Activated naive CD8-positive, alpha-beta T cell treated with anti-CD3 and anti-CD28 coated beads, Interleukin-2, amount 10 ng/mL, durations not matched to agents 7 days and 5 days (primary cell): Measurements from ENCODE around the gene POLN. TPM values are rescaled to one million over a fixed set of nuclear protein-coding genes. Genes with fewer than 3 reads are reported as not detected.
A peak's percentile ranks its signal among the peaks of the same experiment; 100 is the strongest.

Source experiments
- ATAC-seq: fragments of 150-1000 bp; cut with Tn5 transposase; one replicate; pipeline ENCODE4 v1.10.0; 2021; ENCODE audit warnings: low read depth, moderate library complexity
- POLR2A ChIA-PET: fragments of 350-600 bp; sonication (Branson Sonifier 250); formaldehyde crosslinking; loops from one replicate; lab custom pipeline; 2021; ENCODE audit warnings: antibody characterized with exemption; lab: Charles Lee
- DNase-seq: peaks from one replicate; pipeline ENCODE4 v3.0.0; 2021
- H3K27ac Mint-ChIP-seq: one replicate; pipeline ENCODE4 v1.8.0; 2022; ENCODE audit warnings: mild to moderate bottlenecking, mixed read lengths
- H3K27me3 Mint-ChIP-seq: one replicate; pipeline ENCODE4 v1.8.0; 2022; ENCODE audit warnings: mild to moderate bottlenecking, moderate library complexity, mixed read lengths
- H3K36me3 Mint-ChIP-seq: one replicate; pipeline ENCODE4 v1.8.0; 2021; ENCODE audit warnings: mild to moderate bottlenecking, mixed read lengths
- H3K4me1 Mint-ChIP-seq: one replicate; pipeline ENCODE4 v1.8.0; 2021; ENCODE audit warnings: mixed read lengths
- H3K4me3 Mint-ChIP-seq: one replicate; pipeline ENCODE4 v1.8.0; 2022; ENCODE audit warnings: mild to moderate bottlenecking, moderate library complexity, mixed read lengths
- H3K9me3 Mint-ChIP-seq: one replicate; pipeline ENCODE4 v1.8.0; 2021; ENCODE audit warnings: mixed read lengths
- total RNA-seq, 2 experiments: library from RNA; stranded (reverse); gene quantifications; one replicate each; pipeline ENCODE4 v1.2.3, GENCODE V29; 2021

Gene POLN
- total RNA-seq, 2 experiments from 2014 or later: 2.4 to 3.2 TPM

DNA sequence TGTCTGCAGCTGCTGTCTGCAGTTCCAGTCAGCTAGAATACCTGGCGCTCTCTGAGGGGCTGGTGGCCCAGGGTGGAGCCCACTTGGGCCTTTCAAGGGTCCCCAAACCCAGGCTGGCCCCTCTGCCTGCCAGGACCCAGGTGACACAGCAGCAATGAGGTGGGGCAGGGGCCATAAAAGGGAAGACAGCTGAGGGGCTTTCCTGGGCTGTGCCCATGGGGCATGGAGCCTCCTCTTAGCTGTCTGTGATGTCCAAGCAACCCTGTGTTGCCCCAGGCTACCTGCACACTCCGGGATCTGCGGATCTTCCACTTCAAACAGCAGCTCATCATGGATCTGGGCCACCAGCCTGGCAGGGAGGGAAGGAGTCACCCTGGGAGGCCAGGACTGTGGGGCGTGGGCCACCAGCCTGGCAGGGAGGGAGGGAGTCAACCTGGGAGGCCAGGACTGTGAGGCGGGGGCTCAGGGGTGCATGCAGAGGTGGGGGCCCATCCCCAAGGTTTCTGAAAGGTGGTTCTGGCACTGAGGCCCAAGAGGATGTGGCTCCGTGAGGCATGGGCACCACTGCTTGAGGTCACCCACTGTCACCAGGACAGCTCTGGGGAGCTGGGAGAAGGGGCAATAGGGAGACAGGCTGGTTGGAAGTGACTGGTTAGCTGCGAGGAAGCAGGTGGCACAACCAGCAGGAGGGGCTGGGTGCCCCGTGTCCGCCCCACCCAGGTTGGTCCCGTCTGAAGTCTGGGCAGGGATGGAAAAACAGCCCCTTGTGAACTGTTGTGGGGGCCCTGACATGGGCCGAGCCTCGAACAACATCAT, 166.5 kb downstream of the POLN start:
- H3K36me3 Mint-ChIP-seq: no peaks in the 10 kb centered on the region
- POLR2A ChIA-PET: no interaction called here
- ATAC-seq: no peak
- H3K27ac Mint-ChIP-seq: no peak overlapping the region
- H3K4me3 Mint-ChIP-seq: no peak overlapping the region
- no peaks in the 10 kb centered on the region for H3K4me1 Mint-ChIP-seq
- no peaks in the 10 kb centered on the region for H3K9me3 Mint-ChIP-seq
- DNase-seq: no peak
- H3K27me3 Mint-ChIP-seq: no peaks in the 10 kb centered on the region

DNA sequence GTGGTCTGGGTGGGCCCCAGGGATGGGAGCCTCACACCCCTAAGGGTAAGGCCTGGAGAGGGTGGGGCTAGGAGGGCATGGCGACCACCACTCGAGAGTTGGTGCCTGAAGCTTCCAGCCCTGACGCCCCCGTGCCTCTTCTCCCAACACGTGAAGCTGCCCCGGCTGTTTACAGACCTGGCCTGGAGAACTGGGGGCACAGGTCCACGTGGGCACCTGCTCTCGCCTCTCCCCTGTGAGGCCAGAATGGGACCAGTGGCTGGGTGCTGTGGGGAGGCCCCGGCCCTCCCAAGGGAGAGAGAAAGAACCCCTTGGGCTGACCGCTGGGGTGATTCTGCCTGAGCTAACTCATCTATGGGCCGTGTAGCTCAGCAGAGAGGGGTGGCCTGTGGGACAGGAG, 167.3 kb downstream of the POLN start:
- POLR2A ChIA-PET: no interaction called here
- Mint-ChIP-seq H3K36me3 (no peaks in the 10 kb centered on the region), H3K9me3 (no peaks in the 10 kb centered on the region), H3K27me3 (no peaks in the 10 kb centered on the region), H3K4me1 (no peaks in the 10 kb centered on the region), H3K4me3 (no peak overlapping the region), H3K27ac (no peak overlapping the region)
- DNase-seq: no peak
- no peak for ATAC-seq

DNA sequence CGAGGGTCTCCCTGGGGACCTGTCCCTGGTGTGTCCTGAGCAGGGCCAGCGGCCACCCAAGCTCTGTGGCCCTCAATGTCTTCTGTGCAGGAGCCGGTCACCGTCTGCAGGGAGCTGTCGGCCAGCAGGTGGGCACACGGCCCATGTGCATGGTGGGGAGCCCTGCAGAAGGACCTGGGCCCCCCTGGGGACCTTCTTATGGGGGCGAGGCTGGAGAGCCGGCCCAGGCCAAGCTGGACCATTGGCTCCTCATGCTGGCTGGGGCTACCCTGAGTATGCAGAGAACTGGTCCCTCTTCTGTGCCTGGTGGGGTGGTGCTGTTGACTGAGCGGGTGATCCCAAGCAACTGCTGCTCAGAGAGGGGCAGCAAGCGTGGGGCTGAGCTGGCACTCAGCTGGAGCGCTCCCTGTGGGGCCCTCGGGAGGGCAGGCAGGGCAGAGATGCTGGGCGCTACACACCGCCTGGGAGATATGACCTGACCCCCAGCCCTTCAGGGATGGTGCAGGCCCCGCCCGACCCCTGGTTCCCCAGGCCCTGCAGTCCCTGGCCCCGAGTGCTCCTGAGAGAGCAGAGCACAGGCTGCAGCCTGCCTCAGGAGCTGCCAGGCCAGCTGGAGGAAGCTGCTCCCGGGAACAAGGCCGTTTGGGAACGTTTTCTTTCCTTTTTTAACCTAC, 168.0 kb downstream of the POLN start:
- Mint-ChIP-seq H3K9me3 (no peaks in the 10 kb centered on the region), H3K4me1 (no peaks in the 10 kb centered on the region), H3K36me3 (no peaks in the 10 kb centered on the region), H3K27me3 (no peaks in the 10 kb centered on the region), H3K27ac (no peak overlapping the region), H3K4me3 (no peak overlapping the region)
- no peak for ATAC-seq
- no peak for DNase-seq
- POLR2A ChIA-PET: no interaction called here

DNA sequence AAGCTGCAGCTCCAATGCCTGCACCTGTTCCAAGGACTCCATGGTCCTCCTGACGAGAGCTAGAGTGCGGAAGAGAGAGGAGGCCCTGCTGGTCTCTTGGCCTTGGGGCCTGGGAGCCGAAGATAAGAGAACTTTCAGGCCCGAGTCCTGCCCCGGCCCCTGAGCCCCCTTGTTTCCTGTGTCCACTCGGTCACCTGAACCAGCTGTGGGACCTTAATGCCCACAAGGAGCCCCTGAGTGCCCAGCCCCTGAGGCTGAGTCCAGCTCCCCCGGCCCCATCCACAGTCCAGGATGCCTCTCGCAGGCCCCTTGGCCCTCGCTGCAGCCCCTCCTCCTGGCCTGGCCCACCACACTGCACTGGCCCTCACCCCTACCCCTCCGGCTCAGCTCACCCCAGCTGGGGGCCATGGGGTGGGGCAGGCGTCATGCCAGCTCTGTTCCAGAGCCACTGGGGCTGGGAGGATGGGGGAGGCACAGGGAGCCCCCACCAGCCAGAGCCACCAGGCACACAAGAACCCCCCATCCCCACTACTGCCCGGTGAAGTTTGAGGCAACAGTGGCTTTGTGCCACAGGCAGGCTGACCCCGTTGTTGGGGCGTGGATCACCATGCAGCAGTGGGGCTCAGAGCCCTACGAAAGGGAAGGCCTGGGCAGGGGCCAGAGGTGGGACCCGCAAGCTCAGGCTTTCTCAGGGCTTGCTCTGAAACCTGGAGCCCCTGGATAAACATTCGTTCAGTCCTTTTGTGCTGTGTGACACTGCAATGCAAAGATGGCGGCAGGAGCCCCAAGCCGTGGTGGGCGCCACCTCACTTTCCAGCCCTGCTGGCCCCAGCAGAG, 168.7 kb downstream of the POLN start:
- H3K27me3 Mint-ChIP-seq: no peaks in the 10 kb centered on the region
- ATAC-seq: no peak
- no peak overlapping the region for H3K27ac Mint-ChIP-seq
- no peaks in the 10 kb centered on the region for H3K9me3 Mint-ChIP-seq
- no peak overlapping the region for H3K4me3 Mint-ChIP-seq
- H3K4me1 Mint-ChIP-seq: no peaks in the 10 kb centered on the region
- H3K36me3 Mint-ChIP-seq: no peaks in the 10 kb centered on the region
- POLR2A ChIA-PET: no interaction called here
- DNase-seq: no peak

DNA sequence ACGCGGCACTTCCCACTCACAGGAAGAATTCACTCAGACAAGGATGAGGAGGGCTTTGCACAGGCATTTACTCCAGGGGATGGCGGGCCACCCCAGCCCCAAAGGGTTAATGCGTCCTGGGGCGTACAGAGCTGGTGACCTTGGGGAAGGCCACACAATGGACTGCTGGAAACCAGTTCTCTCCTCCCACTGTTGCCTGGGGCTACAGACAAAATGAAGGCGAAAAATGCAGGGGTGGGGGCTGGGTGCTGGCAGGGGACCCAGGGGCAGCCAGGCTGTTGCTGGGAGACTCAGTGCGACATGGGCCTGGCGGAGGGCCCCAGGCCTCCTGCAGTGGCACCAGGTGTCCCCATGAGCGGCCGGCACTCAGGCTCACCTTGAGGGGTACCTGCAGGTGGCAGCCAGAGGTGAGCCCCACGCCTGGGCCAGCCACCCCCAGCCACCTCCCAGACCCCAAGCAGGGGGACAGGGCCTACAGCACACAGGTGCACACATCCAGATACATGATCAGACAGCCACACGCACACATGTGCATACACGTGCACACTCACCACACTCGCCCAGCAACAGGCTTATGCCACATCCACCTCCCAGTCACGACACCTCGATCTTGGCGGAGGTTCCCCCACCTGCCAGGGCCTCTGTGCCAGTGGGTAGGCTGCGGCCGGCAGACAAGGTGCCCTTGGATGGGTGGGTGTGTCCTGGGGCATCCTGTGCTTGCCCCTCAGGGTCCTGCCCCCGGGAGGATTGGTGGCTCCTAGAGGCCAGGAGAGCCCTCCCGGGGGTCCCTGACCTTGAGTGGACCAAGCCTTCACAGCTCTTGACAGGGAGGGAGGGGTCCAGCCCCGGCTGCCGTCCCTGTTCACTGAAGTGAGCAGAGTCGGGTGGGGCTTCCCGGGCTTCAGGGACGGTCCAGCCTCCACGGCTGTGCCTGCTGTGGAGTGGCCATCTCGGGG, 169.7 kb downstream of the POLN start:
- Mint-ChIP-seq H3K27me3 (no peaks in the 10 kb centered on the region), H3K27ac (no peak overlapping the region), H3K9me3 (no peaks in the 10 kb centered on the region), H3K4me1 (no peaks in the 10 kb centered on the region), H3K4me3 (no peak overlapping the region), H3K36me3 (no peaks in the 10 kb centered on the region)
- peak; percentile 22 for DNase-seq
- no peak for ATAC-seq
- POLR2A ChIA-PET: no interaction called here

DNA sequence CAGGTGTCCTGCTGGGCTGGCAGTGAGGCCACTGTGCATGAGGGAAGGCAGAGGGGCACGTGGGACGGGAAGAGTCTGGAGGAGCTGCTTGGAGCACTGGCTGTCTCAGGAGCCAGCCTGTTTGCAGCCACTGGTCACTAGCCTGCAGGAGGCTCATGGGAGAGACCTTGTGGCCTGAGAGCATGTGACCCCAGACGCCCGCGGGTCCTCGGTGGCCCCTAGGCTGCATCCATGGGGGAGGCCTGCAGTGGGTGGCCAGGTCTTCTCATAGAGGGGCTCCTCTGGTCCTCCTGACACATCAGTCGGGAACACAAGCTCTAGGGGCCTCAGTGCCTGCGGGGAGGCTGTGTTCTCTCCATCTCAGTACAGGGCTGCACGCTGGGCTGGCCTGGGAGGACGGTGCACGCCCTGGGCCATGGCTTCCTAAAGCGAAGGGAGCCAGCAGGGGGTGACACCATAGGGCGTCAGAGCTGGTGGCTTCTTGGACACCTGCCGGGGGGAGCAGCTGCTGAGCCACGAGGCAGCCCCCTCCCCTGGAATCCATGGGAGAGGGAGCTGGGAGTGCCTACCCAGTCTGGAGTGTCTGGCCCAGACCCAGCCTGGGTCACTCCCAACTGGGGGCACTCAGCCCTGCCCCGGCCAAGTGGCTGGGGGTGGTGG, 170.5 kb downstream of the POLN start:
- DNase-seq (peak; percentile 27), ATAC-seq (no peak)
- no peak overlapping the region for H3K27ac Mint-ChIP-seq
- no peaks in the 10 kb centered on the region for H3K9me3 Mint-ChIP-seq
- H3K36me3 Mint-ChIP-seq: no peaks in the 10 kb centered on the region
- POLR2A ChIA-PET: no interaction called here
- H3K4me1 Mint-ChIP-seq: no peaks in the 10 kb centered on the region
- H3K4me3 Mint-ChIP-seq: no peak overlapping the region
- H3K27me3 Mint-ChIP-seq: no peaks in the 10 kb centered on the region

DNA sequence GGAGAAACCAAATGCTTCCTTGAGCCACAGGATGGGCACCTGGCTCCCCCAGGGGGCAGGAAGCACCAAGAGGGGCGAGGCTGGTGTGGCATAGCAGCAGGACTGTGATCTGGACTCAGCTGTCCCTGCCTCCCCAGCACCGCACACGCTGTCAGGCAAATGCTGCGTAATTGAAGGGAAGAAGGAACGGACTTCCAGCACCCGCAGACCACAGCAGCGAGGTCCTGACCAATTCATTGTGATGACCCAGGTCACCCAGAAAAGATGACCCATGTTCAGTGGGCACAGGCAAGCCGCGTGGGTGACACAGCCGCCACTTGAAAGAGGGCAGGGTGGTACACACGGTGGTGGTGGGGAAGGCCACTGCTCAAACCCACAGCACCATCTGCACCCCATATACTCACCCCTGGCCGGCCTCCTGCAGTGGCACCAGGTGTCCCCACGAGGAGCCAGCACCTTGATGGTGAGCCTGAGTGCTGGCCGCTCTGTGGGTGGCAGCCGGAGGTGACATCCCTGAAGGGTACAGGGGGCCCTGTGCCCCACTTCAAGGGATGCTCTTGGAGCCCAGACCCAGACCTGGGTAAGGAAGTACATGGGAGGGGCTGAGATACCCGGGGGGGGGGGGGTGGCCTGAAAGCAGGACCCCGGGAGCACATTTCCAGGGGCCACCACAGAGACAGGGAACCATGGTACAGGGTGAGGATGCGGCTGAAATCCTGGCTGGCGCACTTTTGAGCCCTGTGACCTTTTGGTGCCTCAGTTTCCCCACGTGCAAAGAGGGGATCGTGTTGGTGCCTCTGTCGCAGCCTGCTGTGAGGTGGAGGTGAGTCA, 171.3 kb downstream of the POLN start:
- Mint-ChIP-seq H3K9me3 (no peaks in the 10 kb centered on the region), H3K4me1 (no peaks in the 10 kb centered on the region), H3K36me3 (no peaks in the 10 kb centered on the region), H3K27ac (no peak overlapping the region), H3K27me3 (no peaks in the 10 kb centered on the region), H3K4me3 (no peak overlapping the region)
- POLR2A ChIA-PET: no interaction called here
- ATAC-seq: no peak
- peak; percentile 23 for DNase-seq

DNA sequence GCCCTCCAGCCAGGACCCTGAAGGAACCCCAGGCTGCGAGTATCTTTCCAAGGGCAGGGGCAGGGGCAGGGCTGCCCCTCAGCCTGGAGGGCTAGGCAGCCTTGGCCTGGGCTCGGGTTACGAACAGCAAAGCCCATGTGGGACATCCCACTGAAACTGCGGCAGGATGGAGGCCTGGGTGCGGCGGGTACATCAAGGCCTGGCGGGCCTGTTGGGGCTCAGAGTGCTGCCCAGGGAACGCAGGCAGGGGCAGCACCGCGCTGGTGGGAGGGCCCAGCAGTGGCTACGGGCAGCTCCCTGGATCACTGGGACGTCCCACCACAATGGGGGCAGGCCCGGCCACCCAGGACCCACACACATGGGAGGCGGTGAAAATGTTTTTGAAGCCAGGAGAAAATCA, 171.9 kb downstream of the POLN start:
- Mint-ChIP-seq H3K27ac (no peak overlapping the region), H3K4me1 (no peaks in the 10 kb centered on the region), H3K27me3 (no peaks in the 10 kb centered on the region), H3K4me3 (no peak overlapping the region), H3K9me3 (no peaks in the 10 kb centered on the region), H3K36me3 (no peaks in the 10 kb centered on the region)
- ATAC-seq: no peak
- DNase-seq: peak; percentile 12
- POLR2A ChIA-PET: no interaction called here

DNA sequence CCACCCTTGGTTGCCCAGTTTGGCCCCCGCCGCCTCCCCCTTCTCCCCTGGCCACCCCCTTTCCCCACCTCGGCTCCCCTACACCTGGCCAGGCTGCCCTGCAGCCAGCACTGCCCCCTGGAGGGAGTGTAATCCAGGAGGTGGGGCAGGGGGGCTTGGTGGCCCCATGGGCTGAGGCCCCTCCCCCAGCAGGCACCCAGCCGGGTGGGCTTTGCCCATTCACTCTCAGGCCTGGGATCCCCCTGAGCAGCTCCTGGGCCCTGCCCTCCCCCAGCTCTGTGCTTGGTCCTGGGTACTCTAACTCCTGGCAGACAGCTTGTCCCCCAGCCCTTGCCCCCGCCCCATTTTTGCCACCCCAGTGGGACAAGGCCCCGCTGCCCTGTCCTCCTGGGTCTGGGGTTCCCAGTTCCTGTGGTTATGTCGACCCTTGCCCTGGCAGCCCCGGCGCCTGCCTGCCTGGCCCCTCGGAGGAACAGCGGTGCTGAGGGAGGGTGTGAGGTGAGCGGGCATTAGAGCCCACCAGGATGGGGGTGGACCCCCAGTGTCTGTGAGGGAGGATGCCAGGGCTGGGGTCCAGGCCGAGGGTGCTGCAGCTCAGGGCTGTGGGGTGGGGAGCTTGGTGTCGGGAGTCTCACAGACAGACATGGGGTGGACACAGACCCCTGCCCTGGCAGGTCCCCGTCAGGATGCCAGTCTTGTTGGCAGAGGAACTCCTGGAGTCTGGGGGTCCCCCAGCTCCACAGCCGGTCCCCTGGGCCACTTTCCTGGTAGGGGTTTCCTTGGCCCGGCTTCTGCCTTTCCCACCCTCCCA, 172.6 kb downstream of the POLN start:
- ATAC-seq (no peak), DNase-seq (peak; percentile 15)
- H3K36me3 Mint-ChIP-seq: no peaks in the 10 kb centered on the region
- POLR2A ChIA-PET: no interaction called here
- H3K27ac Mint-ChIP-seq: no peak overlapping the region
- no peaks in the 10 kb centered on the region for H3K27me3 Mint-ChIP-seq
- H3K4me3 Mint-ChIP-seq: no peak overlapping the region
- no peaks in the 10 kb centered on the region for H3K4me1 Mint-ChIP-seq
- H3K9me3 Mint-ChIP-seq: no peaks in the 10 kb centered on the region

DNA sequence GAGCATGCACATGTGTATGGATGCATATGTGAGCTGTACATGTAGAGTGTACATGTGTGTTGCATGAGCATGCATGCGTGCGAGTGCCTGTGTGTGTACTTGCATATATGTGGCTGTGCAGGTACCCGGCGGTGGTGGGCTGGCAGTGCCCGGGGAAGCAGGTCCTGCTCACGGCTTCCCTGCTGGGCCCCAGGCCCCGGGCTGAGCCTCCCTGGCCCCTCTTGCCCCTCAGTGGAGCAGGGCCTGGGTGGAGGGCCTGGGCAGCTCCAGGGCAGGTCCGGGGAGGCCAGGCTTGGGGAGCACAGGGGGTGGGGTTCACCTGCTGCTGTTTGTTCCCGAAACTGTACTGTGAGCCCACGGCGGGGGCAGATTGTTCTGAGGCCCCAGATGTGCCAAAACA, 173.4 kb downstream of the POLN start:
- DNase-seq (peak; percentile 20), ATAC-seq (no peak)
- H3K27me3 Mint-ChIP-seq: no peaks in the 10 kb centered on the region
- no peaks in the 10 kb centered on the region for H3K4me1 Mint-ChIP-seq
- H3K27ac Mint-ChIP-seq: no peak overlapping the region
- no peaks in the 10 kb centered on the region for H3K9me3 Mint-ChIP-seq
- H3K36me3 Mint-ChIP-seq: no peaks in the 10 kb centered on the region
- POLR2A ChIA-PET: no interaction called here
- no peak overlapping the region for H3K4me3 Mint-ChIP-seq

DNA sequence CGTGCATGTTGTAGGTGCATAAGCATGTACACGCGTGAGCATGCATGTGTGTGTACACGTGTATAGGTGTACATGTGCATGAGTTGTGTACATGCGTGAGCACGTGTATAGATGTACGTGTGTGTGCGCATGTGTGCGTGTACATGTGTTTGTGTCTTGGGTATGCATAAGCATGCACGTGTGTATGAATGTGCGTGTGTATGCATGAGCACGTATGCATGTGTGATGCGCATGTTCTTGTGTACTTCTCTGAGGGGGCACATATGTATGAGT, 173.8 kb downstream of the POLN start:
- no peaks in the 10 kb centered on the region for H3K9me3 Mint-ChIP-seq
- H3K36me3 Mint-ChIP-seq: no peaks in the 10 kb centered on the region
- H3K4me3 Mint-ChIP-seq: no peak overlapping the region
- peak; percentile 1 for DNase-seq
- no peaks in the 10 kb centered on the region for H3K27me3 Mint-ChIP-seq
- H3K4me1 Mint-ChIP-seq: no peaks in the 10 kb centered on the region
- POLR2A ChIA-PET: no interaction called here
- H3K27ac Mint-ChIP-seq: no peak overlapping the region
- no peak for ATAC-seq
